ENCODE data around the gene NOTUM.

Gene NOTUM

GRCh38 chr17:81908793-81909192, 52.2 kb downstream of the NOTUM start:
- no peak for DNase-seq

GRCh38 chr17:81907219-81908145, 53.5 kb downstream of the NOTUM start:
- DNase-seq, result no peak

- DNase-seq, result no peak
Measured at GRCh38 chr17:81906476-81907218, 54.3 kb downstream of the NOTUM start.

GRCh38 chr17:81905993-81906392, 55.0 kb downstream of the NOTUM start:
- no peak for DNase-seq

GRCh38 chr17:81905424-81905875, 55.5 kb downstream of the NOTUM start:
- no peak for DNase-seq

GRCh38 chr17:81904600-81905423, 56.2 kb downstream of the NOTUM start:
- no peak for DNase-seq

GRCh38 chr17:81903896-81904599, 56.9 kb downstream of the NOTUM start:
- DNase-seq, result no peak

- no peak for DNase-seq
Measured at GRCh38 chr17:81903415-81903831, 57.6 kb downstream of the NOTUM start.

- DNase-seq, result no peak
Measured at GRCh38 chr17:81902653-81903414, 58.2 kb downstream of the NOTUM start.

Measured in CD4-positive, alpha-beta T cell treated with Interleukin-21 for 1 hour (primary cell).